Medulla oblongata (tissue), 1 donor: ENCODE results near the gene TGFB1I1.
"Not testable (repeated sequence)": the region's sequence is repeated elsewhere in the genome, so short reads cannot be mapped to it uniquely, and the experiment has no call there.

Experiments used
- DNase-seq: peaks from one replicate; pipeline ENCODE4 v3.0.0-alpha.2; 2015; ENCODE audit errors: extremely low spot score

TGFB1I1 gene

GRCh38 chr16:31487720-31488467 lies 15.9 kb downstream of the TGFB1I1 start:
- DNase-seq: no peak

- DNase-seq: no peak
Measured at GRCh38 chr16:31488468-31489297, 16.7 kb downstream of the TGFB1I1 start.

DNA sequence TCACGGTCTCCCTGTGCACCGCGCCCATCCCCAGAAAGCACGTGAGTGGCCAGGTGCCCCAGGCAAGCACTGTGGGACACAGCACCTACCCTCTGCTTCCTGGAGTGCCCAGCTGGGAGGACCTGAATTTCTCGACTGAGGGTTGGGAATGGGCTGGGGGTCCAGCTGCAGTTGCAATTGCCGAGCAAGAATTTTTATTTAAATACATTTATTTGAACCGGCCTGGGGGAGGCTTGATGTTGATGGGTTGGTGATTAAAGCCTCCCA lies 17.3 kb downstream of the TGFB1I1 start:
- DNase-seq: no peak

DNA sequence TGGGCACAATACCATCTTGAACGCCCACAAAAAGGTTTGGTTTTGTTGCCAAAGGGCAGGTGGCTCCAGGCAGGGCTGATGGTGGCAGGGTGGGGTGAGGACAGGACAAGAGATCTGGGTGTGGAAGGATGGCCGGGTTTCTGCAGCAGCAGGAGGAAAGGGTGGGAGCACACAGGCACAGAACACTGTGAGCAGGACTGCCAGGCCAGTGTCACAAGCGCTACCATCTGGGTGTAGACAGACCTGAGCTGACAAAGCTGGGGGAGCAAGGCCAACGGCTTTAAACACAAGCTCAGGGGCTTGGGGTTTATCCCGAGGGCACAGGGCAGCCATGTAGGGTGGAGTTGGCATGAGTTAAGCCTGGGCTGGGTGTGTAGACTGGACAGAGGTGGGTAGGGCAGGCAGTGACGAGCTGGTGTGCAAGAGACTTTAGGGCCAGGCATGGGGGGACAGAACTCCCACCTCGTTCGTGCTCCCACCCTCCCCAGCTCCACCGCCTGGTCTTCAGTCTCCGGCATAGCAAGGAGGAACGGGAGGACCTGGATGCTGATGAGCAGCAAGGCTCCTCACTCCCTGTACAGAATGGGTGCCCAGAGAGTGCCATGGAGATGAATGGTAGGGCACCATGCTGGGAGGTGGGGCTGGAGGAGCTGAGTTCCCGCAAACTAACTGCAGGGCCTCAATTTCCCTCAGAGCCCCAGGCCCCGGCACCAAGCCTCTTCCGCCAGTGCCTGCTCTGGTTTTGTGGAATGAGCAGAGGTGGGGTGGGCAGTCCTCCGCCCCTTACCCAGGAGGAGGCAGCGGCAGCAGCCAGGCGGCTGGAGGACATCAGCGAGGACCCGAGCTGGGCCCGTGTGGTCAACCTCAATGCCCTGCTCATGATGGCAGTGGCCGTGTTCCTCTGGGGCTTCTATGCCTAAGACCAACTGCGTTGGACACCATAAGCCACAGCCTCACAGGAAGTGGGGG lies 17.9 kb downstream of the TGFB1I1 start:
- DNase-seq: no peak

GRCh38 chr16:31491778-31492418 lies 19.9 kb downstream of the TGFB1I1 start:
- DNase-seq: no peak

- DNase-seq: no peak
Measured at GRCh38 chr16:31493506-31494125, 21.7 kb downstream of the TGFB1I1 start.

GRCh38 chr16:31496670-31497069 lies 24.7 kb downstream of the TGFB1I1 start:
- DNase-seq: no peak

DNA sequence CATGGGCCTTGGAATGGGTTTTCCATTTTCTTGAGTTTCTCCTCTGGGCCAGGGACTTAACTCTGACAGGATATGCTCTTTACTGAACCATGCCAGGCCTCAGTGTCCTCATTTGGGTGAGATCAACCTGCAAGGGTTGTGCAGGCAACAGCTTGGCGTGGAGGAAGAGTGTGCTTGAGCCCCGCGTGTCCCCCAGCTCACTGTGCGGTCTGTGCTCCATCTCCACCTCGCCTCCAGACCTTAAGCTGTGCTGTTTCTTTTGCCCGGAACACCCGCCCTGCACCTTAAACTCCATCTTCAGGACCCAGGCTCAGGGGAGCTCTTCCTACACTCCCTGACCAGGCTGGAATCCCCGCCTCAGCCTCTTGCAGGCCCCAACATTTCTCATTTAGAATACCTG lies 26.5 kb downstream of the TGFB1I1 start:
- no peak for DNase-seq

DNA sequence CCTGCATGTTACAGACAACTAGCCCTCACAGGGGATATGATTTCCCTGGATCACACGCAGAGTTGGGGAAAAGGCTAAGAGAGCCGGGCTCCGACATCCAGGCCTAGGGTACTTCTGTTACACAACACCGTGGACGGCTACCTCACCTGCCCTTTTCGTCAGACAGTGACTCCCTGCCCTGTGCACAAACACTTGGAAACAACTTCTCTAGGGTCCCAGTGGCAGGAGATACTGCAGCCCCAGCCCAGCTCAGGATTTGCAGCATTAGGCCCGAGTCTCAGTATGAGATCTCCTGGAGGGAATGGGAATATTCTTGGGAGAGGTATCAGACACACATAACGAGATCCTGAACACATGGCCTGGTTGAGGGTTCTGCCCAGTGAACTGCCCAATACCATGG lies 28.0 kb downstream of the TGFB1I1 start:
- no peak for DNase-seq

GRCh38 chr16:31501226-31501965 lies 29.4 kb downstream of the TGFB1I1 start:
- no peak for DNase-seq

DNA sequence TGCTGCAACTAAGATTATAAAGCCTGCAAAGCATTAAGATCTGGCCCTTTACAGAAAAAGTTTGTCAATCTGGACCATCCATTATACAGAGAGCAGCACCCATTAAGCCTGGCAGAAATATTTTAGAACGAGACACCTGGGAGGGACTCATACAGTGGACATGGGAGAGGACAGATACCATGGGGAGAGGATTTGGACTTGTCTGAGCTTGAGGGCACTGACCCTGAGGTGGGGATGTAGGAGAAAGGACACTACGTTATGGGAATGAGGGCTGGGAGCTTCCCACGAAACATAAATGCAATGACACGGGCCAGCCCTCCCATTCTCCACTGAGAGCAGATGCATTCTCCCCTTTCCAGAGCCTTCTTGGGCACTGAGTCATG lies 30.0 kb downstream of the TGFB1I1 start:
- no peak for DNase-seq

DNA sequence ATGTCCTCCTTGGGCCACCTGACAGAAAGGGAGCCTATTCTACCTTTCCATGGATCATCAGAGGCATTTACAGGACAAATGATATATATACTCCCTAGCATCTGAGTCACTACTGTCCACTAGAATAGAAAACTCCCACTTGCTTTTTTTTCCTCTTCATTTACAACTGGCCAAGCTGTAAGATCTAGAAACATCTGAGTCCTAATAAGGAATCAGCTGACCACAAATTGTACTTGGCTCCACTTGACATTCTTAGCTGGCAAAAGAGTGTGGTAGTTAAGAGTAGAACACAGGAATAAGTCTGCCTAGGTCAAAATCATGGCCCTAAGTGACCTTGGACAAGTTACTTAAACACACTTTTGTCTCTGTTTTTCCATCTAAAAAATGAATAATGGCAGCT lies 31.0 kb downstream of the TGFB1I1 start:
- no peak for DNase-seq

DNA sequence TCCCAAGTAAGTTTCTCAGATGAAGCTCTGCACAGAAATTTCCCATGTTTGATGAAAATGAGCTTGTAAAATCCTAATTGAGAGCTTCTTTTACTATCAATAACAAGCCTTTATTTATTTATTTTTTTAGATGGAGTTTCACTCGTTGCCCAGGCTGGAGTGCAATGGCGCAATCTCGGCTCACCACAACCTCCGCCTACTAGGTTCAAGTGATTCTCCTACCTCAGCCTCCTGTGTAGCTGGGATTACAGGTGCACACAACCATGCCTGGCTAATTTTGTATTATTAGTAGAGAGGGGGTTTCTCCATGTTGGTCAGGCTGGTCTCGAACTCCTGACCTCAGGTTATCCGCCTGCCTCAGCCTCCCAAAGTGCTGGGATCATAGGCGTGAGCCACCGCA lies 31.6 kb downstream of the TGFB1I1 start:
- DNase-seq: not testable (repeated sequence)

GRCh38 chr16:31504159-31504558 lies 32.2 kb downstream of the TGFB1I1 start:
- no peak for DNase-seq

DNA sequence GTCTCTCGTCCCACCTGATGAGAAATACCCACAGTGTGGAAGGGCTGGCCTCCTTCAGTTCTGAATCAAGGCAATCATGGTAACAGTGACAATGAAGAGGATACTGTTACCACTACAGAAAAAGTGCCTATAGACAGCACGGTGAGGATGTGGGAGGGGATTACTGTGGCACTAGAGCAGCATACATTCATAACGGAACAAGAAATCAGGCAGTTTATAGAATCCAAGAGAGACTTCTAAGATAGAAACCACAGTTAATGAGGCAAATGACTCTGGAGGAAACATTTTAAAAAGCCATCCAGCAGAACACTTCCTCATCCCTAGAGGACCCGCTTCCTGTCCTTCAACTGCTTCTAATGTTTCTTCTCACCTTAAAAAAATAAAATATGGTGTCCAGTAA lies 33.5 kb downstream of the TGFB1I1 start:
- DNase-seq: no peak

- peak; percentile 18 for DNase-seq
Measured at GRCh38 chr16:31507617-31507928, 35.6 kb downstream of the TGFB1I1 start.

- peak; percentile 91 for DNase-seq
Measured at GRCh38 chr16:31507929-31508705, 36.2 kb downstream of the TGFB1I1 start, which contains the start of gene RUSF1. Gene RUSF1, minus strand, starts transcription at chr16:31508391. Its CDS starts 18 bp downstream, at chr16:31508373.

GRCh38 chr16:31508706-31509195 lies 36.8 kb downstream of the TGFB1I1 start:
- peak; percentile 42 for DNase-seq

GRCh38 chr16:31513126-31513525 lies 41.2 kb downstream of the TGFB1I1 start:
- DNase-seq: no peak

DNA sequence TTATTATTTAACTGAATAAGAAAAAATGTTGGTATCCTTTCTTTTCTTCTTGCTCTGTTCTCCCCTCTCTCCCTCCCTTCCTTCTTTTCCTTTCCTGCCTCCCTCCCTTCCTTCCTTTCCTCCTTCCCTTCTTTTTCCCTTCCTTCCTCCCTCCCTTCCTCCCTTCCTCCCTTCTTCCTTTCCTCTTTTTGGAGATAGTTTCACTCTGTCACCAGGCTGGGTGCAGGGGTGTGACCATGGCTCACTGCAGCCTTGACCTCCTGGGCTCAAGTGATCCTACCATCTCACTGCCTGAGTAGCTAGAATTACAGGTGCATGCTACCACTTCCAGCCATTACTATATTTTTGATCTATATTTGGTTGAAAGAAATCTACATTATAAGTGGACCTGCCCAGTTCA lies 41.9 kb downstream of the TGFB1I1 start:
- DNase-seq: no peak
